ENCODE measurements around the gene CHP2. TPM values are rescaled to one million over a fixed set of nuclear protein-coding genes. Genes with fewer than 3 reads are reported as not detected.

The CHP2 gene
- total RNA-seq, 3 donors from 2014 or later: not detected

DNA sequence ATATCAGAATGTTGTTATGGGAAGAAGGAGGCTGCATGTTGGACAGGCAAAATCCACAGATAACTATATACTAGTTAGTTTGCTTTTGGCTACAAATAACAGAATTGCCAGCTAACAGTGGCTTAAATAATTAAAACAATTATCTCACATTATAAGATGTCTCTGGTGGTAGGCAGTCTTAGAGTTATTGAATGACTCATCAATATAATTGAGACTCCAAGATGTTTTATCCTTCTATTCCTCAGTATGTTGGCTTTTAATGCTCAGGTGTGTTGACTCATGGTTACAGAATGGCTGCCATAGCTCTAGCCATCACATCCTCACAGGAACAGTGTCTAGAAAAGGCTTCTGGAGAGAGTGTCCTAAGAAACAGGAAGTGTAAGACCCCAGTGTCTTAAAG is 11.1 kb downstream of the CHP2 start:
- peaks cover 4% of the 10 kb centered on the region for H3K27me3 Mint-ChIP-seq (ENCODE audit: low read depth)
- no peak overlapping the region for H3K4me3 Mint-ChIP-seq
- DNase-seq (no peak), ATAC-seq (no peak)
- H3K36me3 Mint-ChIP-seq (ENCODE audit: insufficient read depth): no peaks in the 10 kb centered on the region
- no peaks in the 10 kb centered on the region for H3K9me3 Mint-ChIP-seq
- no peaks in the 10 kb centered on the region for H3K4me1 Mint-ChIP-seq (ENCODE audit: low read depth)

GRCh38 chr16:23768581-23768980 is 13.8 kb downstream of the CHP2 start:
- no peak overlapping the region for H3K4me3 Mint-ChIP-seq
- no peaks in the 10 kb centered on the region for H3K36me3 Mint-ChIP-seq (ENCODE audit: insufficient read depth)
- H3K4me1 Mint-ChIP-seq (ENCODE audit: low read depth): no peaks in the 10 kb centered on the region
- DNase-seq: no peak
- peaks cover 2% of the 10 kb centered on the region for H3K27me3 Mint-ChIP-seq (ENCODE audit: low read depth)
- H3K9me3 Mint-ChIP-seq: no peaks in the 10 kb centered on the region
- no peak for ATAC-seq

- DNase-seq: no peak
- Mint-ChIP-seq H3K4me1 (ENCODE audit: low read depth) (no peaks in the 10 kb centered on the region), H3K9me3 (no peaks in the 10 kb centered on the region), H3K27me3 (ENCODE audit: low read depth) (peaks cover 6% of the 10 kb centered on the region), H3K36me3 (ENCODE audit: insufficient read depth) (no peaks in the 10 kb centered on the region), H3K4me3 (no peak overlapping the region)
- ATAC-seq: no peak
Measured at GRCh38 chr16:23771027-23771426, 16.2 kb downstream of the CHP2 start.

DNA sequence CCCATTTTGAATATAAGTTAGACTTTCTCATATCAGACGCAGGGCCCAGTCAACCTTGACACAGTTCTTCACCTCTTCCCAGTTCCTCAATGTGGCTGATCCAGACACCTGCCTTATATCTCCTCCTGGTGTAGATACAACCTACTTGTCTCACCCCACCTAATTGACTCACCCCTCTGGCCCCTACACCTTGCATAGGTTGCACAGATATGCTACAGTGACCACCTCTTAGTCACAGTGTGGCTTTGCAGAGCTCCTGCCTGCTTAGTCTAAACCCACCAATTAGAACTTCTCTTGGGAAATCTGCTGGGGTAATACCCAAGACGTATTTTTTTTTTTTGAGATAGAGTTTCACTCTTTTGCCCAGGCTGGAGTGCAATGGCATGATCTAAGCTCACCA is 16.8 kb downstream of the CHP2 start:
- Mint-ChIP-seq H3K27me3 (ENCODE audit: low read depth) (peaks cover 6% of the 10 kb centered on the region), H3K4me1 (ENCODE audit: low read depth) (no peaks in the 10 kb centered on the region), H3K4me3 (no peak overlapping the region), H3K36me3 (ENCODE audit: insufficient read depth) (no peaks in the 10 kb centered on the region), H3K9me3 (no peaks in the 10 kb centered on the region)
- no peak for DNase-seq
- ATAC-seq: no peak

DNA sequence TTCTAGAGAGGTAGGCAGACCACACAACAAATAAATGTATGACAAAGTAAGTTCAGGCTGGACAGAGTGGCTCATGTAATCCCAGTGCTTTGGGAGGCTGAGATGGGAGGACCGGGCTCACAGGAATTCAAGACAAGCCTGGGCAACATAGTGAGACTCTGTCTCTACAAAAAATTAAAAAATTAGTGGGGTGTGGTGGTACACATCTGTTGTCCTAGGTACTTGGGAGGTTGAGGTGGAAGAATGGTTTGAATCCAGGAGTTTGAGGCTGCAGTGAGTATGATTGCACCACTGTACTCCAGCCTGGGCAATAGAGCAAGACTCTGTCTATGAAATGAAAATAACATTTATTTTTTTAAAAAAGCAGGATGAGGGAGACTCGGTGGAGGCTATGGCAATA is 18.5 kb downstream of the CHP2 start:
- DNase-seq: no peak
- Mint-ChIP-seq H3K4me3 (no peak overlapping the region), H3K4me1 (ENCODE audit: low read depth) (no peaks in the 10 kb centered on the region), H3K27me3 (ENCODE audit: low read depth) (peaks cover 6% of the 10 kb centered on the region), H3K9me3 (no peaks in the 10 kb centered on the region), H3K36me3 (ENCODE audit: insufficient read depth) (no peaks in the 10 kb centered on the region)
- no peak for ATAC-seq

- H3K4me3 Mint-ChIP-seq: no peak overlapping the region
- DNase-seq (no peak), ATAC-seq (no peak)
- no peaks in the 10 kb centered on the region for H3K9me3 Mint-ChIP-seq
- peaks cover 44% of the 10 kb centered on the region for H3K27me3 Mint-ChIP-seq (ENCODE audit: low read depth)
- no peaks in the 10 kb centered on the region for H3K36me3 Mint-ChIP-seq (ENCODE audit: insufficient read depth)
- no peaks in the 10 kb centered on the region for H3K4me1 Mint-ChIP-seq (ENCODE audit: low read depth)
Measured at GRCh38 chr16:23781176-23781575, 26.4 kb downstream of the CHP2 start.

GRCh38 chr16:23784811-23785447 is 30.1 kb downstream of the CHP2 start:
- H3K27me3 Mint-ChIP-seq (ENCODE audit: low read depth): peaks cover 34% of the 10 kb centered on the region
- DNase-seq: no peak
- peak; percentile 63 to 70 for ATAC-seq
- H3K36me3 Mint-ChIP-seq (ENCODE audit: insufficient read depth): no peaks in the 10 kb centered on the region
- no peaks in the 10 kb centered on the region for H3K4me1 Mint-ChIP-seq (ENCODE audit: low read depth)
- H3K9me3 Mint-ChIP-seq: no peaks in the 10 kb centered on the region
- no peak overlapping the region for H3K4me3 Mint-ChIP-seq

- H3K4me1 Mint-ChIP-seq (ENCODE audit: low read depth): no peaks in the 10 kb centered on the region
- no peak for ATAC-seq
- H3K9me3 Mint-ChIP-seq: no peaks in the 10 kb centered on the region
- no peak for DNase-seq
- no peak overlapping the region for H3K4me3 Mint-ChIP-seq
- peaks cover 29% of the 10 kb centered on the region for H3K27me3 Mint-ChIP-seq (ENCODE audit: low read depth)
- no peaks in the 10 kb centered on the region for H3K36me3 Mint-ChIP-seq (ENCODE audit: insufficient read depth)
Measured at GRCh38 chr16:23785842-23786241, 31.0 kb downstream of the CHP2 start.

- ATAC-seq: no peak
- H3K9me3 Mint-ChIP-seq: no peaks in the 10 kb centered on the region
- DNase-seq: no peak
- H3K4me3 Mint-ChIP-seq: no peak overlapping the region
- peaks cover 28% of the 10 kb centered on the region for H3K27me3 Mint-ChIP-seq (ENCODE audit: low read depth)
- H3K36me3 Mint-ChIP-seq (ENCODE audit: insufficient read depth): no peaks in the 10 kb centered on the region
- H3K4me1 Mint-ChIP-seq (ENCODE audit: low read depth): no peaks in the 10 kb centered on the region
Measured at GRCh38 chr16:23786964-23787561, 32.2 kb downstream of the CHP2 start.

DNA sequence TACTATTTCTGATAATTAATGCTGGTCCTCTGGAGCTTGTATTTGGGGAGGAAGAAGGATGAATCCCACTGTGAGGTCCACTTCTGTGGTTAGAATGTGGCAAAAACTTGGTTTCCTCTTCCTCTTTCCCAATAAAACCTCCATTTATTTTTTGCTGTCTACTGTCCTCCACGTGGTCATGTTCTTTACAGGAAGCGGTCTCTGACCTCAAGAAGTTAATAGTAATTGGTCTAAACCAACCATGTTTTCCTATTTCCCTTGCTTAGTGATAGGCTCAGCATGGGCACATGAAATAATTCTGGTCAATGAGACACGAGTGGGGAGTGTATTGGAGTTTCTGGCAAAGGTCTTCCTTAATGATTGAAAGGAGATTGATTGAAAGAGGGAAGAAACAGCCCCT is 33.9 kb downstream of the CHP2 start:
- no peaks in the 10 kb centered on the region for H3K9me3 Mint-ChIP-seq
- peaks cover 19% of the 10 kb centered on the region for H3K27me3 Mint-ChIP-seq (ENCODE audit: low read depth)
- no peak for ATAC-seq
- no peak overlapping the region for H3K4me3 Mint-ChIP-seq
- no peaks in the 10 kb centered on the region for H3K36me3 Mint-ChIP-seq (ENCODE audit: insufficient read depth)
- DNase-seq: no peak
- H3K4me1 Mint-ChIP-seq (ENCODE audit: low read depth): no peaks in the 10 kb centered on the region

- no peak for DNase-seq
- H3K4me1 Mint-ChIP-seq (ENCODE audit: low read depth): no peaks in the 10 kb centered on the region
- ATAC-seq: no peak
- H3K4me3 Mint-ChIP-seq: no peak overlapping the region
- H3K36me3 Mint-ChIP-seq (ENCODE audit: insufficient read depth): no peaks in the 10 kb centered on the region
- H3K27me3 Mint-ChIP-seq (ENCODE audit: low read depth): no peaks in the 10 kb centered on the region
- no peaks in the 10 kb centered on the region for H3K9me3 Mint-ChIP-seq
Measured at GRCh38 chr16:23795378-23795777, 40.6 kb downstream of the CHP2 start.

- no peaks in the 10 kb centered on the region for H3K36me3 Mint-ChIP-seq (ENCODE audit: insufficient read depth)
- no peak for ATAC-seq
- no peak for DNase-seq
- no peak overlapping the region for H3K4me3 Mint-ChIP-seq
- H3K9me3 Mint-ChIP-seq: no peaks in the 10 kb centered on the region
- no peaks in the 10 kb centered on the region for H3K27me3 Mint-ChIP-seq (ENCODE audit: low read depth)
- no peaks in the 10 kb centered on the region for H3K4me1 Mint-ChIP-seq (ENCODE audit: low read depth)
Measured at GRCh38 chr16:23796941-23797340, 42.1 kb downstream of the CHP2 start.

DNA sequence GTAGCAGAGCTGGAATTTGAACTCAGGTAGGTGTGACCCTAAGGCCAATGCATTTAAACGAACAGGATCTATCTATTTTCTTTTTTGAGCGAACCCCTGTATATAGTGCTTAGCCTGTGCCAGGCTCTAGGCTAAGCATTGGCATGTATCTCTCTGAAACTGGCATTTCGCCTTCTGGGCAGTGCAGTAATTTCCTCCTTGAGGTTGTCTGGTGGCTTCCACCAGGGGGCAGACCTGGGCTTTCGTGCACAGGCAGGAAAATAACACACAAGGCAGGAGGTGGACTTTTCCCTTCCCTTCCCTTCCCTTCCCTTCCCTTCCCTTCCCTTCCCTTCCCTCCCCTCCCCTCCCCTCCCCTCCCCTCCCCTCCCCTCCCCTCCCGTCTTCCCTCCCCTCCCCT is 46.6 kb downstream of the CHP2 start:
- H3K36me3 Mint-ChIP-seq (ENCODE audit: insufficient read depth): no peaks in the 10 kb centered on the region
- peaks cover 11% of the 10 kb centered on the region for H3K4me1 Mint-ChIP-seq (ENCODE audit: low read depth)
- H3K27me3 Mint-ChIP-seq (ENCODE audit: low read depth): no peaks in the 10 kb centered on the region
- peak; percentile 61 to 80 for ATAC-seq
- no peak overlapping the region for H3K4me3 Mint-ChIP-seq
- no peaks in the 10 kb centered on the region for H3K9me3 Mint-ChIP-seq
- peak; percentile 79 for DNase-seq

- H3K27me3 Mint-ChIP-seq (ENCODE audit: low read depth): no peaks in the 10 kb centered on the region
- peaks cover 11% of the 10 kb centered on the region for H3K4me1 Mint-ChIP-seq (ENCODE audit: low read depth)
- no peaks in the 10 kb centered on the region for H3K36me3 Mint-ChIP-seq (ENCODE audit: insufficient read depth)
- DNase-seq (no peak), ATAC-seq (no peak)
- no peaks in the 10 kb centered on the region for H3K9me3 Mint-ChIP-seq
- H3K4me3 Mint-ChIP-seq: no peak overlapping the region
Measured at GRCh38 chr16:23802776-23803175, 48.0 kb downstream of the CHP2 start.

GRCh38 chr16:23803591-23804123 is 48.8 kb downstream of the CHP2 start:
- Mint-ChIP-seq H3K4me3 (peak overlapping the region; percentile 17), H3K36me3 (ENCODE audit: insufficient read depth) (no peaks in the 10 kb centered on the region)

More at GRCh38 chr16:23803591-23804123, 48.8 kb downstream of the CHP2 start:
- ATAC-seq (peak; percentile 86 to 87), DNase-seq (peak; percentile 69)
- Mint-ChIP-seq H3K4me1 (ENCODE audit: low read depth) (peaks cover 11% of the 10 kb centered on the region), H3K27me3 (ENCODE audit: low read depth) (no peaks in the 10 kb centered on the region), H3K9me3 (no peaks in the 10 kb centered on the region)

All from activated T-cell treated with anti-CD3 and anti-CD28 coated beads, Interleukin-2, amount 50 U/mL, for 4 hours (primary cell).